ENCODE results near the gene PCBP4. TPM values are rescaled to one million over a fixed set of nuclear protein-coding genes. Genes with fewer than 3 reads are reported as not detected.
A peak's percentile ranks its signal among the peaks of the same experiment; 100 is the strongest.

The PCBP4 gene
- 11.5 TPM for total RNA-seq

GRCh38 chr3:51967384-51968169 lies at the start of gene PCBP4:
Gene PCBP4 (minus strand): TSS chr3:51967454. CDS start chr3:51961240, 6,214 bp downstream.
- ATAC-seq, result peak; percentile 41

- ATAC-seq, result no peak
Observed at GRCh38 chr3:52015438-52016228, 48.4 kb upstream of the PCBP4 start.

GRCh38 chr3:52014613-52015012 lies 47.4 kb upstream of the PCBP4 start:
- ATAC-seq, result no peak

GRCh38 chr3:52013802-52014598 lies 46.7 kb upstream of the PCBP4 start:
- no peak for ATAC-seq

GRCh38 chr3:52012699-52013098 lies 45.4 kb upstream of the PCBP4 start:
- ATAC-seq, result no peak

- no peak for ATAC-seq
Observed at GRCh38 chr3:52010431-52010830, 43.2 kb upstream of the PCBP4 start.

GRCh38 chr3:52007291-52007690 lies 40.0 kb upstream of the PCBP4 start:
- no peak for ATAC-seq

- no peak for ATAC-seq
Observed at GRCh38 chr3:52006820-52007133, 39.5 kb upstream of the PCBP4 start.

- no peak for ATAC-seq
Observed at GRCh38 chr3:52006017-52006819, 39.0 kb upstream of the PCBP4 start.

GRCh38 chr3:52005571-52005986 lies 38.3 kb upstream of the PCBP4 start:
- ATAC-seq, result peak; percentile 45

GRCh38 chr3:52004906-52005395 lies 37.7 kb upstream of the PCBP4 start:
- peak; percentile 24 for ATAC-seq

- ATAC-seq, result peak; percentile 55
Observed at GRCh38 chr3:52004163-52004787, 37.0 kb upstream of the PCBP4 start.

GRCh38 chr3:52002748-52003147 lies 35.5 kb upstream of the PCBP4 start:
- no peak for ATAC-seq

- ATAC-seq, result peak; percentile 55
Observed at GRCh38 chr3:52001443-52001974, 34.3 kb upstream of the PCBP4 start.

- ATAC-seq, result no peak
Observed at GRCh38 chr3:51999846-52000245, 32.6 kb upstream of the PCBP4 start.

GRCh38 chr3:51998774-51999173 lies 31.5 kb upstream of the PCBP4 start:
- ATAC-seq, result no peak

GRCh38 chr3:51997935-51998596 lies 30.8 kb upstream of the PCBP4 start:
- peak; percentile 62 for ATAC-seq

- no peak for ATAC-seq
Observed at GRCh38 chr3:51997172-51997571, 29.9 kb upstream of the PCBP4 start.

- peak; percentile 89 for ATAC-seq
Observed at GRCh38 chr3:51995346-51996163, 28.3 kb upstream of the PCBP4 start, which contains the start of gene RPL29. Gene RPL29 (minus strand): TSS chr3:51995895. CDS start chr3:51995461, 434 bp downstream.

- peak; percentile 2 for ATAC-seq
Observed at GRCh38 chr3:51994530-51994929, 27.3 kb upstream of the PCBP4 start.
